Ectodermal cell (in vitro differentiated cells): ENCODE results near the gene HMGN1.
A peak's percentile ranks its signal among the peaks of the same experiment; 100 is the strongest.
"Not testable (repeated sequence)": the region's sequence is repeated elsewhere in the genome, so short reads cannot be mapped to it uniquely, and the experiment has no call there.

Experiments used
- H3K27ac ChIP-seq: 2 replicates; pipeline ENCODE4 v1.7.0; 2013; ENCODE audit warnings: mild to moderate bottlenecking, low read depth, low read length; ENCODE audit not compliant: insufficient read depth, poor library complexity, severe bottlenecking
- H3K27me3 ChIP-seq: 2 replicates; pipeline ENCODE4 v1.7.0; 2013; ENCODE audit warnings: mild to moderate bottlenecking, low read length; ENCODE audit not compliant: insufficient read depth, control insufficient read depth, poor library complexity, severe bottlenecking
- H3K36me3 ChIP-seq: one replicate; pipeline ENCODE4 v1.7.0; 2013; ENCODE audit warnings: low read length; ENCODE audit not compliant: control insufficient read depth, insufficient read depth
- H3K4me1 ChIP-seq: one replicate; pipeline ENCODE4 v1.7.0; 2013; ENCODE audit warnings: low read length; ENCODE audit not compliant: control insufficient read depth, insufficient read depth
- H3K4me3 ChIP-seq: 2 replicates; pipeline ENCODE4 v1.7.0; 2013; ENCODE audit warnings: low read depth, low read length, control low read depth; ENCODE audit not compliant: insufficient read depth
- H3K9me3 ChIP-seq: 2 replicates; pipeline ENCODE4 v1.7.0; 2013; ENCODE audit warnings: mild to moderate bottlenecking, low read length, moderate library complexity; ENCODE audit not compliant: control insufficient read depth
- WGBS, 2 experiments: methylation state at CpG; one replicate each; pipeline ENCODE4 v1.1.7; 2013; ENCODE audit warnings: missing lambda C conversion rate in 2 of 2; 5-methylcytosine and 5-hydroxymethylcytosine counted together

The HMGN1 gene

DNA sequence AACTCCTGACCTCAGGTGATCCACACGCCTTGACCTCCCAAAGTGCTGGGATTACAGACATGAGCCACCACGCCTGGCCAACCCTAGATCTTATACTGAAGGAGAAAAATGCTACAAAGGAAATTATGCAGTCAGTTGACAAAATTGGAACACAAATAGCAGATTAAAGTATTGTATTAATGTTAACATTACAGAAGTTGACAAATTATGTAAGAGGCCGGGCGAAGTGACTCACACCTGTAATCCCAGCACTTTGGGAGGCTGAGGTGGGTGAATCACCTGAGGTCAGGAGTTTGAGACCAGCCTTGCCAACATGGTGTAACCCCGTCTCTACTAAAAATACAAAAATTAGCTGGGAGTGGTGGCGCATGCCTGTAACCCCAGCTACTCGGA, 21.0 kb upstream of the HMGN1 start:
- H3K4me1 ChIP-seq, H3K27ac ChIP-seq, H3K4me3 ChIP-seq, H3K36me3 ChIP-seq, H3K27me3 ChIP-seq, H3K9me3 ChIP-seq: not testable (repeated sequence)
- WGBS, 2 experiments = 94 to 95% methylated on average over 7 of the region's 7 CpGs

DNA sequence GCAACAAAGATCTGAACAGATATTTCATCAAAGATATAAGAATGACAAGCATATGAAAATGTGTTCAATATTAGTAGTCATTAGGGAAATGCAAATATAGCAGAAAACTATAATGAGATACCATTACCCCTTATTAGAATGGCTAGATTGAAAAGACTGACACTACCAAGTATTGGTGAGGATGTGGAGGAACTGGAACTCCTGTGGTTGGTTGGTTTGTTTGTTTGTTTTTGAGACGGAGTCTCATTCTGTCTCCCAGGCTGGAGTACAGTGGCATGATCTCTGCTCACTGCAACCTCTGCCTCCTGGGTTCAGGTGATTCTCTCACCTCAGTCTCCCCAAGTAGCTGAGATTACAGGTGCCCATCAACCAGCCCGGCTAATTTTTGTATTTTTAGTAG, 18.9 kb upstream of the HMGN1 start:
- peaks cover 2% of the 10 kb centered on the region for H3K9me3 ChIP-seq
- WGBS, 2 experiments = 85 to 92% methylated on average over 2 of the region's 2 CpGs

DNA sequence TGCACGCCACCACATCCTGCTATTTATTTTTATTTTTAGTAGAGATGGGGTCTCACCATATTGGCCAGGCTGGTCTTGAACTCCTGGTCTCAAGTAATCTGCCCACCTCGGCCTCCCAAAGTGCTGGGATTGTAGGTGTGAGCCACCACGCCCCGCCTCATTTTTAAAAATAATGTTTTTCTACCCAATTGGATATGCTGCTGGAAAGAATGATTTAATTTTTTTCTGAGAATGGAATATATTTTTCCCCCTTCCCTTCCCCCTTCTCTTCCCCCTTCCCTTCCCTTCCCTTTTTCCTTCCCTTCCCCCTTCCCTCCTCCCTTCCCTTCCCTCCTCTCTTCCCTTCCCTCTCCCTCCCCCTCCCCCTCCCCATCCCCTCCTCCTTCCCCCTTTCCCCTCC, 17.7 kb upstream of the HMGN1 start:
- H3K27me3 ChIP-seq = no peaks in the 10 kb centered on the region
- WGBS, 2 experiments = 83 to 94% methylated on average over 3 to 4 of the region's 4 CpGs
- H3K4me1 ChIP-seq = no peaks in the 10 kb centered on the region
- H3K4me3 ChIP-seq = no peak overlapping the region
- no peaks in the 10 kb centered on the region for H3K36me3 ChIP-seq
- H3K9me3 ChIP-seq = peaks cover 2% of the 10 kb centered on the region
- no peak overlapping the region for H3K27ac ChIP-seq

More for the DNA sequence above, 18.9 kb upstream of the HMGN1 start:
- Histone ChIP-seq H3K27me3 (no peaks in the 10 kb centered on the region), H3K36me3 (no peaks in the 10 kb centered on the region), H3K4me1 (no peaks in the 10 kb centered on the region), H3K27ac (no peak overlapping the region), H3K4me3 (no peak overlapping the region)

DNA sequence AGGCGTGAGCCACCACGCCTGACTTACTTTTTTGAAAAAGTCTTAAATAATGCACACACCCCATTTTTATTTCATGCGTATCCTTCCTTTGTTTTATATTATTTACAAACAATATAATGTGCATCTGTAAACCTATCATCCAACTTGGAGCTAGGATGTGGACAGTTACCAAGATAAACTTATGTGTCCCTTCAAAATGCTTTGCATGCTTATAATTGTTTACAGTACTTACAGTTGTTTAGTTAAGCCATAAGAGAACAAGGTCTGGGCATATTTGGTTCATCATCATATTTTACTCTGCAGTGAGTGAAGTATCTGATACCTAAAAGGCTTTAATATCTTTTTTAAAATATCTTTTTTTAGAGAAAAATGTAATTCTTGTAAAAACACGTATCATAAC, 16.1 kb upstream of the HMGN1 start:
- 94 to 96% methylated on average over 3 to 4 of the region's 4 CpGs for WGBS, 2 experiments
- H3K4me3 ChIP-seq = no peak overlapping the region
- no peaks in the 10 kb centered on the region for H3K27me3 ChIP-seq
- no peaks in the 10 kb centered on the region for H3K4me1 ChIP-seq
- no peak overlapping the region for H3K27ac ChIP-seq
- no peaks in the 10 kb centered on the region for H3K36me3 ChIP-seq
- peaks cover 2% of the 10 kb centered on the region for H3K9me3 ChIP-seq

DNA sequence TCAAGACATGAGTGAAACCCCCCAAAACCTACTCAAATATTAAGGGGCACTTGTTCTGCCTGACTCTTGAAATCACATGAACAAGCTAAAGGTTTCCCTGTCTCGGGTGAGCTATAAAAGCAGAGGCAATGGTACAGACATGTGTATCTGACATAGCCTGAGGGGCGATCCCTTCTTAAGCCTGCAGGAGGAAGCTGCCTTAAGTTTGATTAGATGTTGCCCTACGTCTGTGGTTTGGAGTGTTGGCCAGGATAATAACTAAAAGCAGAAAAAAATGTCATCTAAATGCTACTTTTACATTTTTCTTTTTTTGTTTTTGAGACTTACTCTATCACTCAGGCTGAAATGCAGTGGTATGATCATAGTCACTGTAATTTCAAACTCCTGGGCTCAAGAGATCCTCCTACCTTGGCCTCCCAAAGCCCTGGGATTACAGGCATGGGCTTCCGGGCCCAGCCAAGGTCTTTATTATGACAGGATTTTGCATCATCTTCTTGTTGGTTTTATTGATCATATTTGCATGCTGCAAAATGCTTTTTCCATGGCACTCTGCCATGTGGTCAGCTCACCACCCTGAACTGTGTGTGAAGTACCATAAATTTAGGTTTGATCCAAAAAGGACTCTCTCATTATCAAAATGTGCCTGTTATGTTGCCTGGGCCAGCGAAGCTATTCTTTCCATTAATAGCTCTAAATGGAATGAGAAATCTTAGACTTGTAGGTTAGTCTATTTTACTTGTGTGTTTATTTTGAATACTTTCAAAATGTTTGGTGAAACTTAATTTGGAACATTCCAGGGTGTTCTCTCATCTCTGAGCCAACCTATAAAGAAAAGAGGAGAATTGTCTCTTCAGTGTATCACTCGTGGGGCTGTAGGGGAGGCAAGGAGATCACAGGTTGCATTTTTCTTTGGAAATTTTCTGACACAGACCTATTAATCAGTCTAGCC, 15.0 kb upstream of the HMGN1 start:
- Histone ChIP-seq H3K9me3 (peaks cover 2% of the 10 kb centered on the region), H3K27me3 (no peaks in the 10 kb centered on the region), H3K4me1 (no peaks in the 10 kb centered on the region), H3K27ac (no peak overlapping the region), H3K36me3 (no peaks in the 10 kb centered on the region), H3K4me3 (no peak overlapping the region)
- 91 to 92% methylated on average over 5 to 6 of the region's 6 CpGs for WGBS, 2 experiments

DNA sequence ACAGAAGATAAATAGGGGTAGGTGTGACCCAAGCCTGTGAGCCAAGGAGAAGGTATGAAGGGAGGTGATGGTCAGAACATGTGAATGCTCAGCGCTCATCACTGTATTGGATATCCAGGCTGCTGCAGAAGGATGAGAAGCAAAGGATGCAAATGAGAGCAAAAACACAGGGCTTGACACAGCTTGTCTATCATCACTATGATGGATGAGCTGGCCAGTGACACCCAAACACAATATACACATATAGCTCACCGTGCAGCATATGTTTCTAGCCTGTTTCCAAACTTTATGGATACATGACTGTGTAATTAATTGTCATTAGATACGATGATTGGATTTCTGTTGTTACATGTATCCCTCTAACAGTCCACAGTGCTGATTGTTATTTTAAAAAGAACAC, 13.8 kb upstream of the HMGN1 start:
- Histone ChIP-seq H3K27ac (no peak overlapping the region), H3K27me3 (no peaks in the 10 kb centered on the region), H3K9me3 (peaks cover 1% of the 10 kb centered on the region), H3K36me3 (no peaks in the 10 kb centered on the region), H3K4me3 (no peak overlapping the region), H3K4me1 (no peaks in the 10 kb centered on the region)
- 95 to 98% methylated on average over 3 of the region's 3 CpGs for WGBS, 2 experiments

DNA sequence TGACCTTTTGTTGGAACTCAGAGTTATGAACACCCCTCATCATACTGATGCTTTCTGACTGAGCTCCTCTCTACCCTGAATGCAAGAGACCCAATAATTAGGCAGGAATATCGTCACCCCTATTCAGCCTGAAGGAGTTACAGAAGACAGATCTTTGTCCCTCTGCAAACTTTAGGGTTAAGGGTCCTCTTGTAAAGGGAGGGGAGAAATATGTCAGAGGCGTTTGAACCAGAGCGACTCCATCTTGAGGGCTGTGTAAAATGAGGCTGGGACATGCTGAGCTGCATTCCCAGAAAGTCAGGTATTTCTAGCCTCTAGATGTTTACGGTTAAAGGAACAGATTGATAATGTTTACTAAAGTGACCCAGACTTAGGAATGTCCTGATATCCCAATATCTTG, 10.5 kb upstream of the HMGN1 start:
- no peaks in the 10 kb centered on the region for H3K36me3 ChIP-seq
- H3K9me3 ChIP-seq = no peaks in the 10 kb centered on the region
- WGBS, 2 experiments = 92 to 94% methylated on average over 4 of the region's 4 CpGs

DNA sequence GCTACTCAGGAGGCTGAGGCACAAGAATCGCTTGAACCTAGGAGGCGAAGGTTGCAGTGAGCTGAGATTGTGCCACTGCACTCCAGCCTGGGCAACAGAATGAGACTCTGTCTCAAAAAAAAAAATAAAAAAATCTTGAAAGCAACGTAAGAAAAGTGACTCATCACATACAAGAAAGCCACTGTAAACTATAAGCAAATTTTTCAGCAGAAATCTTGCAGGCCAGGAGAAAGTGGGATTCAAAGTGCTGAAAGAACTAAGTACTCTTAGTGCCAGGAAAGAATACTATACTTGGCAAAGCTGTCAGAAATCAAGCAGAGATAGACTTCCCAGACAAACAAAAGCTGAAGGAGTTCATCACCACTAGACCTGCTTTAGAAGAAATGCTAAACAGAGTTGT, 4.4 kb upstream of the HMGN1 start:
- no peak overlapping the region for H3K4me3 ChIP-seq

More for the DNA sequence above, 10.5 kb upstream of the HMGN1 start:
- Histone ChIP-seq H3K27ac (no peak overlapping the region), H3K4me1 (no peaks in the 10 kb centered on the region), H3K4me3 (no peak overlapping the region), H3K27me3 (no peaks in the 10 kb centered on the region)

DNA sequence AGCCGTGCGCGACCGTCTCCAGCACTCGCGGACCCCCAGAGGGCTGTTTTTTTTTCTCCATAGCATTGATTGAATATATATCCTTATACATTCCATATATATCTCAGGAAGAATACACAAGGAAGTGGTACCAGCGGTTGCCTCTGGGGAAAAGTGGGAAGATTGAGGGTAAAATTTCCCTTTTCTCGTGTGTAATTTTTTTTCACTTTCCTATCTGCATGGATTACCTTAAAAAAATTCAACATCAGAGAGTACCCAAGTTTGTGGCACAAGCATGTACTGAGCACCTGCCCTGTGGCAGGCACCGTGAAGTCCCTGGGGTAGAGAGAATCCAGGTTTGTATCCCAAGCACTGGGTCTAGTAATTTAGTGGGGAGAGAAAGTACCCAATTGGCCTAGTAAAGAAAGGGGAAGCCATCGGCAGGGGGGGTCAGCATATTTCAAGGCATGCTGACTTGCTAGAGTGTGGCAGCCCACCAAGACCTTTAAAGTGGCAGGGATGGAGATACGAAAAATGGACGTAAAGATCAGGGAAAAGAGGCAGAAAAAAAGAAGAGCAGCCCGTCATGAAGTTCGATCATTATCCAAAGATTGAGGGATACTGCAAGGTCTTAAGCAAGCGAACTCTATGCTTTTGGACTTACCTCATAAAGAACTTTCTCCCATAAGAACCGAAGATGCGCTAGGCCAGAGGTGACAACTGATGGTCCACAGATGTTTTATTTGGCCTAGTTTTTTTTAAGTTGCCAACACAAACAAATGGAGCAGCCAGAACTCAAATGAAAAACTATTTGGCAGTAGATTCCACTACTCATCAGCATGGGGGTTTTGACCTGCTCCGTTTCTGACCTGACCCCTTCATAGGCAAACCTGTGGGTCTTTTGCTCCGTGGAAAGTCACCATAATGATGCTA, 1.5 kb upstream of the HMGN1 start:
- peak overlapping the region; percentile 64 for H3K4me3 ChIP-seq
- WGBS, 2 experiments = 83 to 87% methylated on average over 15 to 19 of the region's 19 CpGs
- H3K9me3 ChIP-seq = no peaks in the 10 kb centered on the region
- no peak overlapping the region for H3K27ac ChIP-seq
- H3K36me3 ChIP-seq = peaks cover 7% of the 10 kb centered on the region
- peaks cover 18% of the 10 kb centered on the region for H3K4me1 ChIP-seq
- no peaks in the 10 kb centered on the region for H3K27me3 ChIP-seq

More for the DNA sequence above, 4.4 kb upstream of the HMGN1 start:
- Histone ChIP-seq H3K27me3 (no peaks in the 10 kb centered on the region), H3K36me3 (no peaks in the 10 kb centered on the region), H3K4me1 (no peaks in the 10 kb centered on the region), H3K9me3 (no peaks in the 10 kb centered on the region), H3K27ac (no peak overlapping the region)
- 80 to 91% methylated on average over 3 of the region's 3 CpGs for WGBS, 2 experiments
